GM21786 (cell line): ENCODE data around the gene SAE1.

Experiments
- ATAC-seq: cut with Tn5 transposase; IDR thresholded peaks from one replicate; pipeline ENCODE4 v1.9.1; 2021; ENCODE audit not compliant: unreplicated experiment

SAE1 gene

DNA sequence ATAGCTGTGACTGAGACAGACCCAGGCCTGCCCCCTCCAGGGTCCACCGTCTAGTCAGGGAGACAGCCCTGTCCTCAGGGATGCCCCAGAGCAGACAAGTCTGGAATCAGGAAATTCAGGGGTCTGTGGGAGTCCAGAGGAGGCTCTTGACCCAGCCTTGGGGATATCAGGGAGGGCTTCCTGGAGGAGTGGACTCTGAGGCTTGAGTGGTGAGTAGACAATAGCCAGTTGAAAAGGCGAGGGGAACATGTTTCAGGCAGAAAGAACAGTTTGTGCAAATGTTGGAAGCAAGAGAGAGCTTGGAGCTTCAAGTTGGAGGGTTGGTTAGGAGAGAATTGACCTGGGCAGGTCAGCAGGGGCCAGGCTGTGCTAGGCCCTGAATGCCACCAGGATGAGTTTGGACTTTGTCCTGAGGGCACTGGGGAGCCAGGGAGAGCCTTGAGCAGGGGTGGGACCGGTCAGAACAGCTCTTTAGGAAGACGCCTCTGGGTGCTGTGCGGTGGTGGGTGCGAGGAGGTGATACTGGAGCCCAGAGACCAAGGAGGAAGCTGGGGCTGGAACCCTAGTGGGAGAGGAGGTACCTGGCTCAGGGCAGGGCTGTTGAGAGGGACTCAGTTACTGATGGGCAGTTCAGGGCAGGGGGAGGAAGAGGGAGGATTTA is 128.4 kb downstream of the SAE1 start:
- no peak for ATAC-seq
